Vagina (tissue), 2 donors: ENCODE results near the gene RALGPS2. TPM values are rescaled to one million over a fixed set of nuclear protein-coding genes. Genes with fewer than 3 reads are reported as not detected.

Experiments used
- DNase-seq, 2 donors: peaks; one replicate each; pipeline ENCODE4 v3.0.0-alpha.2; 2017; ENCODE audit errors: extremely low spot score in 2 of 2
- H3K27ac ChIP-seq: fragments of 200-600 bp; sonication (generic); one replicate; pipeline ENCODE4 v1.5.1; 2019
- H3K27me3 ChIP-seq: fragments of 200-600 bp; sonication (generic); one replicate; pipeline ENCODE4 v1.5.1; 2019
- H3K36me3 ChIP-seq, 2 donors: fragments of 200-600 bp; sonication (generic); one replicate each; pipeline ENCODE4 v1.5.1; 2017 to 2019
- H3K4me1 ChIP-seq: fragments of 200-600 bp; sonication (generic); one replicate; pipeline ENCODE4 v1.5.1; 2019
- H3K4me3 ChIP-seq, 2 donors: fragments of 200-600 bp; sonication (generic); 1 replicate in 1 of 2; 2 replicates in 1 of 2; pipeline ENCODE4 v1.5.1; 2016 to 2019
- H3K9me3 ChIP-seq: fragments of 200-600 bp; sonication (generic); one replicate; pipeline ENCODE4 v1.5.1; 2019
- CTCF ChIP-seq, 3 experiments: fragments of 450-650 bp in 2 of 3; fragments of 200-600 bp in 1 of 3; sonication (generic) in 1 of 3; IDR thresholded peaks; one replicate each; pipeline ENCODE4 v1.5.1; 2017 to 2019; ENCODE audit warnings: antibody characterized with exemption in 3 of 3, mild to moderate bottlenecking in 2 of 3, moderate library complexity in 2 of 3
- POLR2A ChIP-seq, 2 donors: fragments of 450-650 bp; IDR thresholded peaks; one replicate each; pipeline ENCODE4 v1.6.1; 2017; ENCODE audit warnings: antibody characterized with exemption in 2 of 2, mild to moderate bottlenecking in 2 of 2, moderate library complexity in 2 of 2
- POLR2AphosphoS5 ChIP-seq, 2 donors: sonication (generic); formaldehyde crosslinking; IDR thresholded peaks; one replicate each; pipeline ENCODE4 v1.9.0; 2017; ENCODE audit warnings: antibody characterized with exemption in 2 of 2, mild to moderate bottlenecking in 2 of 2, low read depth in 1 of 2; ENCODE audit not compliant: insufficient read depth in 1 of 2
- intact Hi-C: fragments of 100-400 bp; cut with DNase I; formaldehyde crosslinking; loops from one replicate; pipeline ENCODE4 v1.15.1; 2023
- total RNA-seq: library from RNA; depleted of rRNA; stranded (reverse); fragments of >200 nt; gene quantifications from one replicate; pipeline ENCODE4 v1.2.3, GENCODE V29; 2016

RALGPS2 gene
- total RNA-seq, 1 donor from 2014 or later, result 20.4 TPM

DNA sequence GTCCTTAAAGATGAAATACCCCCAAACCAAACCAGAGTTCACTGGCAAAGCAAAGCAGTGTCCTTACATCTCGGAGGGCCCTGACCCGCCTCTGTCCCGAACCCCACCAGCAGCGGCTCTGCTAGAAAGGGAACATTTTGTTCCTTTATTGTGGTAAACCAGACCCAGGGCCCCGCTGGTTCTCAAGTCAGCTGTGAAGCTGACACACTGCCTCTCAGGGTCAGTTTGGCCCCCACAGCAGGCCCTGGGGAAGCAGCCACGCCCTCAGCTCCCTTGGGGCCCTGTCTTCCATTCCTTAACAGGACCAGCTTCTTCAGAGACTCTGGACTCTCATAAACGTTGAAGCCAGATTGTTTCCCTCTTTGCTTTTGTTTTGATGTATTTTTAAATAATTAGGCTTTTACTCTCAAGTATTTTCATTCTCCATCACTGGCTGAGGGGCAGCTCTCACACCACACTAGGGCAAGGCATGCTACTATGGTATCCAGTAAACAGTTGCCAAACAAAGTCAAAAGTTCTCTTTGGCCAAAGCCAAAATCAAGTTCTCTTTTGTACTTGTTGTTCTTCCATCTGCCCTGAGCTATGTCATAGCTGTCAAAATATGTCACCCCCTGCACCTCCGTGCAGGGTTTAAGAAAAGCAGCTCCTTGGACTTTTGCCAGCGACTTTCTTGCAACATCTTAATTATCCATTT is 207.0 kb downstream of the RALGPS2 start:
- Histone ChIP-seq H3K36me3 (no peaks in the 10 kb centered on the region), H3K9me3 (no peaks in the 10 kb centered on the region), H3K4me3 (no peak overlapping the region), H3K4me1 (peaks cover 40% of the 10 kb centered on the region), H3K27ac (peak overlapping the region; percentile 74), H3K27me3 (no peaks in the 10 kb centered on the region)
- peak in 1 of 2 donors; percentile 96 for DNase-seq
- intact Hi-C loops, result loop anchor here (10.0 kb wide), 1 partner anchor 837 kb away; the partner anchor contains the start of gene RASAL2
- TF ChIP-seq POLR2A (IDR thresholded peaks at IDR 0.05) (no peak), CTCF (IDR thresholded peaks at IDR 0.05) (no peak), POLR2AphosphoS5 (IDR thresholded peaks at IDR 0.05; ENCODE audit: insufficient read depth in 1 of 2, low read depth in 1 of 2) (peak; percentile 80 to 87)

DNA sequence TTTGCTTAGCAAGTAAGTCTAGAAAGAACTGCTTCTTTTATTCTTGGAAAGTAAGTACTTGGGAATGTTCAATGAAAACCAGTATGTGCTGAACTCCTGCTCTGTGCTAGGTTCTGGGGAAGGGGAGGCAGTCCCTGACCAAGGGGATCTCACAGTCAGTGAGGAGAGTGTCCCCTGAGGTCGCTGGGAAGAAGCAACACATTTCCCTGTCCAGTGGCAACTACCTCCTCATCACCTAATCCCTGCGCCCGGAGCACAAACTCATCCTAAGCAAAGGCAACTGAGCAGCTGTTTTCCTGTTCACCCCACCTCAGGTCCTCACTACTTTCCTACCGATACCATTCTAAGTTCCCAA is 207.5 kb downstream of the RALGPS2 start:
- TF ChIP-seq POLR2AphosphoS5 (IDR thresholded peaks at IDR 0.05; ENCODE audit: insufficient read depth in 1 of 2, low read depth in 1 of 2), result no peak
- no peak for TF ChIP-seq CTCF (IDR thresholded peaks at IDR 0.05)
- TF ChIP-seq POLR2A (IDR thresholded peaks at IDR 0.05), result no peak
- Histone ChIP-seq H3K27ac (peak overlapping the region; percentile 74), H3K36me3 (no peaks in the 10 kb centered on the region), H3K27me3 (no peaks in the 10 kb centered on the region), H3K4me3 (no peak overlapping the region), H3K4me1 (peaks cover 40% of the 10 kb centered on the region), H3K9me3 (no peaks in the 10 kb centered on the region)
- DNase-seq, result no peak
- intact Hi-C loops, result loop anchor here (10.0 kb wide), 1 partner anchor 838 kb away; the partner anchor contains the start of gene RASAL2

- H3K4me1 ChIP-seq, result peaks cover 45% of the 10 kb centered on the region
- H3K4me3 ChIP-seq, result no peak overlapping the region
- no peaks in the 10 kb centered on the region for H3K9me3 ChIP-seq
- no peak for DNase-seq
- intact Hi-C loops, result loop anchor here (10.0 kb wide), 1 partner anchor 838 kb away; the partner anchor contains the start of gene RASAL2
- H3K27me3 ChIP-seq, result no peaks in the 10 kb centered on the region
- H3K27ac ChIP-seq, result peak overlapping the region; percentile 74
- TF ChIP-seq POLR2A (IDR thresholded peaks at IDR 0.05) (no peak), POLR2AphosphoS5 (IDR thresholded peaks at IDR 0.05; ENCODE audit: insufficient read depth in 1 of 2, low read depth in 1 of 2) (peak in 1 of 2 donors; percentile 48)
- H3K36me3 ChIP-seq, result no peaks in the 10 kb centered on the region
Observed at GRCh38 chr1:178933105-178933561, 208.1 kb downstream of the RALGPS2 start.

DNA sequence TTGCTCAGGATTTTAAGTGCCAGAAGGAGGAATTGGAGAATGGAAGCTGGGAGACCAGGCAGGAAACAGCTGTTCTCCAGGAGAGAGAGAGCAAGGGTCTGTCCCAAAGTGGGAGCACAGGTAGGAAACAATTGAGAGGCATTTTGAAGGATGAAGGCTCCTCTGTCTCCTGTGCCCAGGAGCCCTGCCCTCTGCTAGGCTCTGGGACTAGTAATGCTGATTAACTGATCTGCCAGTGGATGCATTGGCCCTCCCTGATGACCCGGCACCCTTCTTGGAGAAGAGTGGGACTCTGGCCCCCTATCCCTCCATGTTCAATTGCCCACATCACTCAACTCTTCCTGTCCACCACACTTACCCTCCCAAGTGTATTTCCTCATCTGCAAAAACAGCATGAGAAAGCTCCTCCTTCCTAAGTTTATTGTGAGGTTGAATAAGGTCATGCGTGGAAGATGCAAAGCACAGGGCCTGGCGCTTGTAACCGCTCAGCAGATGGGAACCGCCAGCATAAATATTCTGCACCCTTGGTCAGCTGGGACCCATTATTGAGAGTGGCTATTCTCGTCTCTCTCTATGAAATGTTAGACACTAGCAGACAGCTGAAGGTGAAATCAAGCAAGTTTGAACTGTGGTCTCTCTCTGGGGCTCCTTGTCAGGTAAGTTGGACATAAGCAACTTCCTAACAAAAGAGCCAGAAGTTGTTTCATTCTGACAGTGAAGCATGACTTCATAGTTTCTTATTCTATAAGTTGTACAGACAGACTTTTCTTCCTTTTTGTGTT is 208.9 kb downstream of the RALGPS2 start:
- Histone ChIP-seq H3K4me1 (peaks cover 53% of the 10 kb centered on the region), H3K27me3 (no peaks in the 10 kb centered on the region), H3K36me3 (no peaks in the 10 kb centered on the region), H3K9me3 (no peaks in the 10 kb centered on the region), H3K27ac (peak overlapping the region; percentile 74), H3K4me3 (no peak overlapping the region)
- intact Hi-C loops, result loop anchor here (10.0 kb wide), 1 partner anchor 839 kb away; the partner anchor contains the start of gene RASAL2
- TF ChIP-seq POLR2AphosphoS5 (IDR thresholded peaks at IDR 0.05; ENCODE audit: insufficient read depth in 1 of 2, low read depth in 1 of 2), result peak in 1 of 2 donors; percentile 11
- TF ChIP-seq POLR2A (IDR thresholded peaks at IDR 0.05), result no peak
- no peak for DNase-seq

DNA sequence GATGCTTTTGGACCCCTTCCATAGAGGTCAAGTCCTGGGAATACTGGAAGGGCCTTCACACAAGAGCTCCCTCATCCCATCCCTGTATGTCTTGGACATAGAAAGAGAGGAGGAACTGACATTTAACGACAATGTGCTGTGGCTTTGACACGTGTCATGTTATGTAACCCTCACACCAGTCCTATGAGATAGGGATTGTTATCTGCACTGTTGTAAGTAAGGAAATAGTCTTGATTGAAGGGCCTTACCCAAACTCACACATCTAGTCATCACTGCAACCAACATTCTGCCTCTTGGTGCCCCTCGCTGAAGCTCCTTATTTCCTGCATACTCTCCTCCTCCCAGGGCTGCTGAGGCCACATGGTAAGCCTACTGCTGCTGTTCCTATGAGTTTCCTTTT is 209.5 kb downstream of the RALGPS2 start:
- H3K4me1 ChIP-seq, result peaks cover 60% of the 10 kb centered on the region
- no peak for DNase-seq
- TF ChIP-seq POLR2A (IDR thresholded peaks at IDR 0.05) (no peak), POLR2AphosphoS5 (IDR thresholded peaks at IDR 0.05; ENCODE audit: insufficient read depth in 1 of 2, low read depth in 1 of 2) (no peak), CTCF (IDR thresholded peaks at IDR 0.05) (no peak)

More for the DNA sequence above, 209.5 kb downstream of the RALGPS2 start:
- Histone ChIP-seq H3K27ac (peak overlapping the region; percentile 74), H3K36me3 (no peaks in the 10 kb centered on the region), H3K27me3 (no peaks in the 10 kb centered on the region), H3K4me3 (no peak overlapping the region), H3K9me3 (no peaks in the 10 kb centered on the region)
- intact Hi-C loops, result loop anchor here (10.0 kb wide), 1 partner anchor 840 kb away; the partner anchor contains the start of gene RASAL2
